Immature natural killer cell (primary cell): Measurements from ENCODE around the gene STX10. TPM values are rescaled to one million over a fixed set of nuclear protein-coding genes. Genes with fewer than 3 reads are reported as not detected.

Experiments used
- DNase-seq, 3 donors: peaks; one replicate each; pipeline ENCODE4 v3.0.0; 2022; ENCODE audit warnings: mixed read lengths in 1 of 3
- H3K27ac Mint-ChIP-seq, 6 donors: one replicate each; pipeline ENCODE4 v1.8.0; 2020; ENCODE audit warnings: mixed read lengths in 6 of 6, mild to moderate bottlenecking in 5 of 6, inconsistent platforms in 4 of 6, moderate library complexity in 3 of 6
- H3K27me3 Mint-ChIP-seq, 3 donors: one replicate each; pipeline ENCODE4 v1.8.0; 2020 to 2021; ENCODE audit warnings: low read depth in 3 of 3, mild to moderate bottlenecking in 3 of 3, mixed read lengths in 3 of 3, moderate library complexity in 3 of 3, inconsistent platforms in 1 of 3
- H3K36me3 Mint-ChIP-seq, 3 donors: one replicate each; pipeline ENCODE4 v1.8.0; 2020; ENCODE audit warnings: mixed read lengths in 3 of 3, inconsistent platforms in 2 of 3, mild to moderate bottlenecking in 2 of 3
- H3K4me1 Mint-ChIP-seq, 2 donors: one replicate each; pipeline ENCODE4 v1.8.0; 2020; ENCODE audit warnings: inconsistent platforms in 2 of 2, mild to moderate bottlenecking in 2 of 2, mixed read lengths in 2 of 2, moderate library complexity in 1 of 2
- H3K4me3 Mint-ChIP-seq, 5 donors: one replicate each; pipeline ENCODE4 v1.8.0; 2020; ENCODE audit warnings: mild to moderate bottlenecking in 5 of 5, mixed read lengths in 5 of 5, inconsistent platforms in 3 of 5, moderate library complexity in 3 of 5
- H3K9me3 Mint-ChIP-seq, 6 donors: one replicate each; pipeline ENCODE4 v1.8.0; 2020; ENCODE audit warnings: mild to moderate bottlenecking in 6 of 6, mixed read lengths in 6 of 6, inconsistent platforms in 4 of 6, moderate library complexity in 3 of 6
- polyA plus RNA-seq, 3 donors: library from polyadenylated mRNA; unstranded; fragments of 300-500 nt; fragmentation: Illumina TruSeq; gene quantifications; one replicate each; pipeline ENCODE4 v1.2.3, GENCODE V29; 2021

Gene STX10
- polyA plus RNA-seq, 3 donors from 2014 or later: 56.8 to 92.5 (median 66.0) TPM

DNA sequence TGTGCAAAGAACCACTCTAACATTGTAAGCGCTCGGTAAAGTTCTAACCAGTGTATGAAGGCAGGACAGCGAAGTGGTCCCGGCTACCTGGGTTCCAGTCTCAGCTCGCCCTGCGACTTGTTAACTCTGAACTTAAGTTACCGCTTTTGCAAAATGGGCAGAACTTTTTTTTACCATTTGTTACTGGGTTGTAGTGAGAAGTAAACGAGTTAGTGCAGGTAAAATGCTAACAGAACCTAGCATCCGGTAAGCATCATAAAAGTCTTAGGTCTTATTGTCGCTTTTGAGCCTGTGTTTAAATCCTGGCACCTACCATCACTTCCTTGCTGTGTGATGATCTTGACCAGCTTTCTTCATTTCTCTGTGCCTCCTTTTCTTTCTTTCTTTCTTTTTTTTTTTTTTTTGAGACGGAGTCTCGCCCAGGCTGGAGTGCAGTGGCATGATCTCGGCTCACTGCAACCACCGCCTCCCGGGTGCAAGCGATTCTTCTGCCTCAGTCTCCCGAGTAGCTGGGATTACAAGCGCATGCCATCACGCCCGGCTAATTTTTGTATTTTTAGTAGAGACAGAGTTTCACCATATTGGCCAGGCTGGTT lies 32.9 kb downstream of the STX10 start:
- no peak for DNase-seq
- Mint-ChIP-seq H3K9me3 (peaks cover 0 to 2% (median 0%) of the 10 kb centered on the region in 6 donors), H3K27ac (peak overlapping the region; percentile 81 to 96 (median 94)), H3K27me3 (peaks cover 9 to 24% (median 18%) of the 10 kb centered on the region in 3 donors), H3K4me3 (peak overlapping the region; percentile 87 to 97 (median 95)), H3K36me3 (peaks cover 0 to 3% (median 0%) of the 10 kb centered on the region in 3 donors), H3K4me1 (peaks cover 54 to 61% of the 10 kb centered on the region in 2 donors)

GRCh38 chr19:13116282-13117175 lies 33.6 kb downstream of the STX10 start, which contains the start of gene TRMT1:
TRMT1 (minus strand) TSS chr19:13116740; CDS start chr19:13116399, 341 bp downstream.
- H3K27me3 Mint-ChIP-seq: peaks cover 5 to 18% (median 18%) of the 10 kb centered on the region in 3 donors
- H3K36me3 Mint-ChIP-seq: no peaks in the 10 kb centered on the region
- H3K4me1 Mint-ChIP-seq: peaks cover 47 to 54% of the 10 kb centered on the region in 2 donors
- peak within 1 kb of the TSS; percentile 81 to 96 (median 94) for H3K27ac Mint-ChIP-seq
- no peaks in the 10 kb centered on the region for H3K9me3 Mint-ChIP-seq
- peak; percentile 83 to 86 (median 86) for DNase-seq
- H3K4me3 Mint-ChIP-seq: peak within 1 kb of the TSS; percentile 87 to 97 (median 95)

DNA sequence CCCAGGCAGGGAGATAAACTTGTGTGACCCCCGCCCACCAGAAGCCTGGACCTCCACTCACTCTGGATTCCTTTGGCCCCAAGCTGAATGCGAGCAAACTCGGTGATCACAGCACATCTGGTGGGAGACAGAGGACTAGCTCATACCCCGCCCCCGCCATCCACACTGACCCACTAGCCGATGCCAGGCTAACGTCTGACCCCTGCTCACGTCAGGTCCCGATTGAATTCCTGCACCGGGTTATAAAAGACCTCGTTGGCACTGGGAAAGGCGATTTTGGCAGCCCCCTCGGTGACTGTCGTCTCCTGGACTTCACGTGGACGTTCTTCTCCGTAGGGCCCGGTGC lies 34.3 kb downstream of the STX10 start:
- Mint-ChIP-seq H3K27me3 (peaks cover 5 to 16% (median 15%) of the 10 kb centered on the region in 3 donors), H3K27ac (peak overlapping the region in 4 of 6 donors; percentile 36 to 90 (median 76)), H3K4me1 (peaks cover 40 to 48% of the 10 kb centered on the region in 2 donors), H3K9me3 (no peaks in the 10 kb centered on the region), H3K4me3 (peak overlapping the region; percentile 87 to 97 (median 95)), H3K36me3 (no peaks in the 10 kb centered on the region)
- no peak for DNase-seq

GRCh38 chr19:13112555-13112954 lies 37.6 kb downstream of the STX10 start:
- no peak overlapping the region for H3K4me3 Mint-ChIP-seq
- H3K36me3 Mint-ChIP-seq: peaks cover 0 to 5% (median 0%) of the 10 kb centered on the region in 3 donors
- no peak for DNase-seq
- H3K27me3 Mint-ChIP-seq: peaks cover 3 to 9% (median 9%) of the 10 kb centered on the region in 3 donors
- H3K4me1 Mint-ChIP-seq: peaks cover 16 to 22% of the 10 kb centered on the region in 2 donors
- no peak overlapping the region for H3K27ac Mint-ChIP-seq
- H3K9me3 Mint-ChIP-seq: no peaks in the 10 kb centered on the region

DNA sequence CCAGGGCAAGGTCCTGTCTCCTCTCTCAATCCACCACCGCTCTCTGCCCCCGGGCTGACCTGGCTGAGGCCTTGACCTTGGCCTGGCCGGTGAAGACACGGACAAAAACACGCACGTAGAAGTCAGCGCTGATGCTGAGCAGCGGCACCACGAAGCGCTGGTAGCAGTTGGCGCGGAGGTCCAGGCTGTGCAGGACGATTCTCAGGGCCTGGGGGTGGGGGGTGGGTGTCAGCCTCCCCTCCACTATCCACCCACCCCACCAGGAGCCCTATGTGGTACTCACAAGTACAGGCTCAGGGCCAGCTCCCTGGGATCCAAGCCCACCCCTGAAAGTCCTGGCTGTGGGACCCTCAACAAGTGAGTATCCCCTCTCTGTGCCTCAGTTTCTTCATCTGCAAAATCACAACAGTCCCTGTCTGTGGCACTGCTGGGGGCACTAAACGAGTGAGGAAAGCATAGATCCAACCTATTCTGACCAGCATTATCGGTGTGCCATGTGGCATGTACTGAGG lies 40.0 kb downstream of the STX10 start:
- Mint-ChIP-seq H3K27me3 (no peaks in the 10 kb centered on the region), H3K4me3 (no peak overlapping the region), H3K9me3 (no peaks in the 10 kb centered on the region), H3K27ac (no peak overlapping the region), H3K4me1 (peaks cover 0 to under 1% of the 10 kb centered on the region in 2 donors), H3K36me3 (peaks cover 0 to 5% (median 0%) of the 10 kb centered on the region in 3 donors)
- DNase-seq: no peak

DNA sequence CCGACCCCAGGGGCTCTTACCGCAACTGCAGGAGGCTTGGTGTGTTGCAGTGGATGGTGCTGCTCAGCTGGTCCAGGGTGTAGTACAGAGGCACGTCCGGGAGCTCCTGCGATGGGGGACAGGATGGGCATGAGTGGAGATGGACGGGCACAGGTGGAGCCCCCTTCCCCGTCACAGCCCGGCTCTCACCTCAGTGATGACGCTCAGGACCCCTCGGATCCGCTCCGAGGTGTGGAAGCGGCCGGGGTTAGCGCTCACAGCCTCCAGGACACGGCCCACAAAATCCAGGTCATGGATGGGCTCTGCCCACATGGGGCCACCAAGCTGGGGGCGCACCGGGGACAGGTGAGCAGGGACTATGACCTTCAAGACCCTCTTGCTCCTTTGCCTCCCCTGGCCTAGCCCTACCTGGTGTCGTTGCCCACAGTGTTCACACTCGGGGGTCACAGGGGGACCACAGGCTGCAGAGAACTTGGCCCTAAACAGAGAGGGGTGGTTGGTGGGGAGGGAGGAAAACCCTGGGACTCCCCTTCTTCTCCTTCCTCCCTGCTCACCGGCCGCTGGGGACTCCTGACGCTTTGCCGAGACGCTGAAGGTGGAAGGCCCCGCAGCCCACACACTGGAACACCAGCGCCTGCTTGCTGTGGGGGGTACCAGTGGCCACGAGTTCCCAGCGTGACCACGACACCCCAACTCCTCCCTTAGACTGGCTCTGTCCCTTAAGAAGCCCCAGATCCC lies 40.6 kb downstream of the STX10 start:
- H3K4me3 Mint-ChIP-seq: no peak overlapping the region
- peaks cover 0 to 3% (median 0%) of the 10 kb centered on the region in 3 donors for H3K27me3 Mint-ChIP-seq
- no peak for DNase-seq
- no peaks in the 10 kb centered on the region for H3K9me3 Mint-ChIP-seq
- no peak overlapping the region for H3K27ac Mint-ChIP-seq
- peaks cover 0 to 5% (median 0%) of the 10 kb centered on the region in 3 donors for H3K36me3 Mint-ChIP-seq
- peaks cover 4 to 6% of the 10 kb centered on the region in 2 donors for H3K4me1 Mint-ChIP-seq

- Mint-ChIP-seq H3K27me3 (peaks cover 8 to 11% (median 9%) of the 10 kb centered on the region in 3 donors), H3K36me3 (peaks cover 0 to 4% (median 0%) of the 10 kb centered on the region in 3 donors), H3K4me1 (peaks cover 26 to 31% of the 10 kb centered on the region in 2 donors), H3K27ac (peak overlapping the region; percentile 68 to 90 (median 88)), H3K9me3 (peaks cover 0 to 3% (median 2%) of the 10 kb centered on the region in 6 donors), H3K4me3 (peak overlapping the region; percentile 90 to 98 (median 93))
- DNase-seq: peak in 2 of 3 donors; percentile 37 to 51
Measured at GRCh38 chr19:13104848-13105711, 45.1 kb downstream of the STX10 start.

GRCh38 chr19:13104360-13104847 lies 45.8 kb downstream of the STX10 start:
- peak; percentile 57 to 68 (median 65) for DNase-seq
- H3K36me3 Mint-ChIP-seq: no peaks in the 10 kb centered on the region
- peak overlapping the region; percentile 90 to 98 (median 93) for H3K4me3 Mint-ChIP-seq
- peak overlapping the region; percentile 68 to 90 (median 88) for H3K27ac Mint-ChIP-seq
- peaks cover 33 to 38% of the 10 kb centered on the region in 2 donors for H3K4me1 Mint-ChIP-seq
- peaks cover 13 to 18% (median 15%) of the 10 kb centered on the region in 3 donors for H3K27me3 Mint-ChIP-seq
- H3K9me3 Mint-ChIP-seq: peaks cover 0 to 5% (median 4%) of the 10 kb centered on the region in 6 donors

- Mint-ChIP-seq H3K4me1 (peaks cover 39 to 41% of the 10 kb centered on the region in 2 donors), H3K36me3 (no peaks in the 10 kb centered on the region), H3K4me3 (peak overlapping the region; percentile 90 to 98 (median 93)), H3K9me3 (peaks cover 2 to 5% (median 4%) of the 10 kb centered on the region in 6 donors), H3K27ac (peak overlapping the region in 1 of 6 donors; percentile 87), H3K27me3 (peaks cover 16 to 22% (median 20%) of the 10 kb centered on the region in 3 donors)
- no peak for DNase-seq
Measured at GRCh38 chr19:13103581-13104359, 46.4 kb downstream of the STX10 start.

- peak in 1 of 3 donors; percentile 32 for DNase-seq
- Mint-ChIP-seq H3K27me3 (peaks cover 22 to 28% (median 23%) of the 10 kb centered on the region in 3 donors), H3K27ac (peak within 1 kb of the TSS in 3 of 6 donors; percentile 14 to 64 (median 55)), H3K36me3 (no peaks in the 10 kb centered on the region), H3K9me3 (peaks cover 2 to 6% (median 4%) of the 10 kb centered on the region in 6 donors), H3K4me1 (peaks cover 46% of the 10 kb centered on the region in 2 donors), H3K4me3 (peak within 1 kb of the TSS; percentile 45 to 70 (median 63))
Measured at GRCh38 chr19:13102666-13103580, 47.3 kb downstream of the STX10 start, which contains the start of gene LYL1. LYL1 (minus strand) TSS chr19:13102858; CDS start chr19:13101171, 1,687 bp downstream.

- Mint-ChIP-seq H3K36me3 (no peaks in the 10 kb centered on the region), H3K9me3 (peaks cover 2 to 6% (median 4%) of the 10 kb centered on the region in 6 donors), H3K4me1 (peaks cover 46 to 47% of the 10 kb centered on the region in 2 donors), H3K4me3 (peak overlapping the region; percentile 30 to 67 (median 48)), H3K27me3 (peaks cover 23 to 31% (median 26%) of the 10 kb centered on the region in 3 donors), H3K27ac (peak overlapping the region in 1 of 6 donors; percentile 14)
- DNase-seq: no peak
Measured at GRCh38 chr19:13102416-13102665, 47.8 kb downstream of the STX10 start.
